RKO (cell line): ENCODE data around the gene OSTF1.

Source experiments
- DNase-seq: peaks from one replicate; pipeline ENCODE4 v3.0.0-alpha.2; 2016; ENCODE audit warnings: low spot score

The OSTF1 gene, protein sequence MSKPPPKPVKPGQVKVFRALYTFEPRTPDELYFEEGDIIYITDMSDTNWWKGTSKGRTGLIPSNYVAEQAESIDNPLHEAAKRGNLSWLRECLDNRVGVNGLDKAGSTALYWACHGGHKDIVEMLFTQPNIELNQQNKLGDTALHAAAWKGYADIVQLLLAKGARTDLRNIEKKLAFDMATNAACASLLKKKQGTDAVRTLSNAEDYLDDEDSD

DNA sequence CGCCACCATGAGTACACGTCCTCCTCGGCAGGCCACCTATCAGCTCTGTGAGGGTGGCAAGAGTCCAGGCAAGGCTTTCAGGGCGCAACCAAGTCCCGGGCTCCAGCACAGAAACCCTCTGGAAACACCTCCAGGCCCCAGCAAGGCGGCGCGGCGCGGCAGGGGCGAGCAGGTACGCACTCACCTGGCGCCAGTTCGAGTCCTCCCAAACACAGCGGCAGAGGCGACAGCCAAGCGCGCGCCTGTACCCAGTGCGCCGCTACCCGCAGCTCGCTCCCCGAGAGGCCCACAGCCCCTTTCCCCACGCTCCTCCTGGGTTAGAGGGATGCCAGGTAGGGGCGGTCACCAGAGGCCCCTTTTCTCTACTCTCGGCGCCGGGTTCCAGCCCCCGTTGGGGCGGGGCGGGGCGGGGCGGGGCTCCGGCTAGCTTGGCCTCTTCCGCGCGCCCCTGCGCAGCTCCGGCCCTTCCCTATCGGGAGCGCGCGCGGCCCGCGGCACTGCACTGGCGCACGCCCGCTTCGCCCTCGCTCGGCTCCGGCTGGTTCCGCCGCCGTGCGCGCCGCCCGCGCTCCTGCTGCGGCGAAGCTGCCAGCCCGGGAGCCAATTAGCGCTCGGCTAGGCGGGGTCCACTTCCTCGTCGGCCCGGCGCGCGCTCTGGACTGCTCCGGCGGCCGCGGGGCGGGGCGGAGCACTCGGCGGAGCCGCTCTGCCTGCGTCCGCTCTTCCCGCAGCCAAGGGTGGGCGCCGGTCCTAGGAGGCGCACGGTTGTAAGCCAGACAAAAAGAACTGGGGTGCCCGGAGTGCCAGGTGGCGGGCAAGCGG, at the start of gene OSTF1, which contains the start of gene NMRK1:
Gene OSTF1, plus strand, starts transcription at position 691 of the 822 bp plus-strand sequence. CDS start 179 bp downstream, outside the sequence.
Gene NMRK1, minus strand, starts transcription at position 332 of the 822 bp plus-strand sequence. CDS start 5,040 bp downstream, outside the sequence.
- peak; percentile 95 for DNase-seq

DNA sequence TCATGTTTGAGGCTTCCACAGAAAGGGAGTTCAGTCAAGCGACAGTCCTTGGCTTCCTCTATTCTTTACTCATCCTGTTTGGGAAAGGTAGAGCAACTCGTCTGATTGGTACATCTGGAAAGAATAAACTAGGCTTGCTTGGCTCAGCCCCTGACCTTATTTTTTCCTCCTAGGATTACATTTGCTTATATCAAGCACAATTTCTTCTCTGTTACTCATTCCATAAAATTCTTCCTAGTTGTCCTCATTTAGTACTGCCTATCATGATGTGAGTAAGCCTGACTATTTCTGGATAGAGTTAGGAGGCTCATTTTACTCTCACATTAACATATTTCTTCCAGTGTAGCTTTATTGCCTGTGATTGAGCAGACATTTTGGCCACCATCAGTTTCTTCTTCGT, 49.3 kb upstream of the OSTF1 start:
- peak; percentile 54 for DNase-seq

DNA sequence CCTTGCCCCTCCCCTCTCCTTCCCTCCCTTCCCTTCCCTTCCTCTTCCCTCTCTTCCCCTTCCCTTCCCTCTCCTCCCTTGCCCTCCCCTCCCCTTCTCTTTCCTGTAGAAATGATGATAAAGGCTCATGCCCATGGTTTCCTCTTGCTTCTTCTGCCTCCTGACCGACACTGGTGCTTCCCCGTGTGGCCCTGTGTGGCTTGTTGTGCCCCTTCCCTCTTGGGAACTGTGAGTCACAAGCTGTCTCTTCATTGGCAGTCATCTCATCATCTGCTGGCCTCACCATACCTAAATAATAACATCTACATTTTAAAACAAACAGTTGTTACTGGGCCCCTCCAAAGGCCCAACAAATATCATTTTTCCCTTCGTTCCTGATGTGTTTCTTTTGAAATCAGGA, 48.5 kb upstream of the OSTF1 start:
- DNase-seq, result no peak

DNA sequence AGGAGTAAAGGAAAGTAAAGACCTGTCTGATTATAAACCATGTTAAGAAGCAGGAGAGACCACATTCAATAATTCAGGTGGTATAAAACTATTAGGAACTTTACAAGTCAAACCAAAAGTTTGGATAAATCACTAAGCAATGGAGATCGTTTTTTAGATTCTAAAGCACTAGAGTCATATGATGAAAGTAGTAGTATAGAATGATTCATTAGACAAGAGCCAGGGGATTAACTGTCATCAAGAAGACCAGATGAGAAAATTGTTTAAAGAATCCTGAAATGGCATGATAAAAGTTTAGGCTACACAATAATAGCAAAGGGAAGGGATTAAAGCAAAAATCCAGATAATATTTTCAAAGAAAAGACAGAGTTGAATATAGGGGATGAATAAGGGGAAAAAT, 47.3 kb upstream of the OSTF1 start:
- DNase-seq, result no peak

DNA sequence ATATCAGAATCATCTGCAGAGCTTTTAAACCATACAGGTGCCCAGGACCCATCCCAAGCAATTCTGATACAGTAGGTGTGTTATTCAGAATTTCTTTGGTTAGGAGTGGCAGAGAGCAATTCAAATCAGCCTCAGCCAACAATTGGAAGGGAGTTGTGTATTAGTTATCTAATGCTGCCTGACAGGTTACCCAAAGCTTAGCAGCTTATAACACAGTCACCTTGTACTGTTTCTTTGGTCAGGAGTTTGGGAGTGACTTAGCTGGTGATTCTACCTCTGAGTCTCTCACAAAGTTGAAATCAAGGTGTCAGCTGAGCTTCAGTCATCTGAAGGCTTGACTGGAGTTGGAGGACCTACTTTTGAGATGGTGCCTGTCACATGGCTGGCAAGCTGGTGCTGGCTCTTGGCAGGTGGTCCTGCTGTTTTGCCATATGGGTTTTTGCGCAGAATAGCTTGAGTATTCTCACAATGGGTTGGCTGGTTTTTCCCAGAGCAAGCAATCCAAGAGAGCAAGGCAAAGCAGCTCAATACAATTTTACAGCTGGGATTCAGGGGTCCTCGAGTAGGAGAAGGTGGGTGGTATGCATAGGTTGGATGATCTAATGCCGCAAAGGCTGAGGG, 41.5 kb upstream of the OSTF1 start:
- no peak for DNase-seq

DNA sequence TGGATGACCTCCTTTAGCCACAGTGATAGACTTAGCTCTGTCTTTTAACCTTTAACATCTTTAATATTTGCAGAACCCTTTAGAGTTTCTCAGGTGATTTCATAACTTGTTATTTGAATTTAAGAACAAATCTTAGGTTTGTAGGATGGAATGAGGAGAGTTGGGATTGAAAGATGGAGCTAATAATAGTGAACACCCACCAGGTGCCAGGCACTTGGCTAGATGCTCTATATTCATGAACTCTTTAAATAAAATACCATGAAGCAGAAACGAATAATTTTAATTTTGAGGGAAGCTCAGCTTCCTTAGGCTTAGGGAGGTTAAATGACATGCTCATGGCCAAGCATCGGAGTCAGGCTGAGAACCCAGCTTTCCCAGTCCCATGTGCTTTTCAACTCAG, 40.8 kb upstream of the OSTF1 start:
- no peak for DNase-seq

DNA sequence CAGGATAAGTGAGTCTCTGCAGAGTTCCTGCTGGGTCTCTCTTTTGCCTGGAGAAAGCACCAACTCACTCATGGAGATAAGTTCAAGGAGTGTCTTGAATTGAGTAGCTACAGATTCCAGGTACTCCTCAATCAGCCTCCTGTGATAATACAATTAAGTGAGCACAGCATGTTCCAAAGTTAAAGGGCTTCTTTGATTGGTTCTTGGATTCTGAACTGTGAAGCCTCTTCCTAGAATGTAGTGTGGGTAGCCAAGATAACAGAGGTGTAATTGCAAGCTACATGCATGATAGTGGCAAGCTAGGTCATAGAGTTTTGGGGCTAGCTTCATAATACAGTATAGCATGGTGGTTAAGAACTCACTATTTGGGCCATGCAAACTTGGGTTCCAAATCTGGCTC, 37.0 kb upstream of the OSTF1 start:
- DNase-seq, result no peak

DNA sequence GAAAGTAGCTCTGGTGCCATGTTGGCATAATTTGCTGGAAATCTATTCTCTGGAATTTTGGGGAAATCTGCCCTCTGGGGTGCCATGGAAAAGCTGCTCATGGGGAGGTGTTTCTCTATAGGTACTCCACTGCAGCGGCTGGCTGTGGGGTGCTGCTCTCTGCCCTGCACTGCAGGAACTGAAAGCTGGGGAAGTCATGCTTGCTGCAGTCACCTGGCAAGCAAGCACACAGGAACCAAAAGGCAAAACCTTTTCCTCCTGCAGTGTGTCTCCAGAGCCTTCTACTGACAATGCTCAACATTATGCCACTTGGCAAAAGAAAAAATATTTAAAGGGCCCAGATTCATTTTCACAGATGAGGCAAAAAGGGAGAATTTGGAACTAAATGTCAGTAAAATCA, 34.4 kb upstream of the OSTF1 start:
- no peak for DNase-seq

DNA sequence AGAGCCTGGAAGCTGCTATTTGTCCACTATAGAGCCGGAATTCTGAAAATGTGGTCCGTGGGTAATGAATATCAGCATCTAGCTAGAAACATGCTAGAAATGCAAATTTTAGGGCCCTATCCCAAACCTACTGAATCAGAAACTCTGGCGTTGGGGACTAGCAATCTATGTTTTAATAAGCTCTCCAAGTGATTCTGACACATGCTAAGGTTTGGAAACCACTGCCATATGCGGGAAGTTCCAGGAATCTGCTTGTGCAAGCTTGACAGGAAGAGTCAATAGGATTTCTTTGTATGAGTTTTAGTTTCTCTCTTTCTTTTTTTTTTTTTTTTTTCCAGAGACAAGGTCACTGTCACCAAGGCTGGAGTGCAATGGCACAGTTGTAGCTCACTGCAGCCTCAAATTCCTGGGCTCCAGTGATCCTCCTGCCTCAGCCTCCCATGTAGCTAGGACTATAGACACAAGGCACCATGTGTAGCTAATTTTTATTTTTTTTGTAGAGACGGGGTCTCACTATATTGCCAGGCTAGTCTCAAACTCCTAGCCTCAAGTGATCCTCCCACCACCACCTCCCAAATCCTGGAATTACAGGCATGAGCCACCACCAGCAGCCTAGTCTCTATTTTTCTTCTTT, 33.8 kb upstream of the OSTF1 start:
- no peak for DNase-seq

DNA sequence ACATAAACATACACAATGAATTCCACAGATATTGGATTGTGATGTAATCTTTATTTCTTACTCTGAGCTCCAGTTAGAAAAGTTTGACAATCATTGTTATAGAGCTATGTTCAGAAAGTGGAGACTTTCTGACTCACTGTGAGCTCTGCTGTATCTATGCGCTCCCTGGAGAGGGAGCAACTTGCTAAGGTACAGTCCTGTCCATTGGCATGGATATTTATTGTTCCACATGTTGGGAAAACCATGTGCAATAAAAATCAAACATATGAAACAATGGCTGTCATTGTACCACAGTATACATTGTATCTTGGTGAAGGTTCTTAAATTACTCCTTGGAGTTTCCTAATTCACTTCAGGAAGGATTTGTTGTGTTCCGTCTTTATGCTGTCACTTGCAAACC, 27.1 kb upstream of the OSTF1 start:
- DNase-seq, result no peak

DNA sequence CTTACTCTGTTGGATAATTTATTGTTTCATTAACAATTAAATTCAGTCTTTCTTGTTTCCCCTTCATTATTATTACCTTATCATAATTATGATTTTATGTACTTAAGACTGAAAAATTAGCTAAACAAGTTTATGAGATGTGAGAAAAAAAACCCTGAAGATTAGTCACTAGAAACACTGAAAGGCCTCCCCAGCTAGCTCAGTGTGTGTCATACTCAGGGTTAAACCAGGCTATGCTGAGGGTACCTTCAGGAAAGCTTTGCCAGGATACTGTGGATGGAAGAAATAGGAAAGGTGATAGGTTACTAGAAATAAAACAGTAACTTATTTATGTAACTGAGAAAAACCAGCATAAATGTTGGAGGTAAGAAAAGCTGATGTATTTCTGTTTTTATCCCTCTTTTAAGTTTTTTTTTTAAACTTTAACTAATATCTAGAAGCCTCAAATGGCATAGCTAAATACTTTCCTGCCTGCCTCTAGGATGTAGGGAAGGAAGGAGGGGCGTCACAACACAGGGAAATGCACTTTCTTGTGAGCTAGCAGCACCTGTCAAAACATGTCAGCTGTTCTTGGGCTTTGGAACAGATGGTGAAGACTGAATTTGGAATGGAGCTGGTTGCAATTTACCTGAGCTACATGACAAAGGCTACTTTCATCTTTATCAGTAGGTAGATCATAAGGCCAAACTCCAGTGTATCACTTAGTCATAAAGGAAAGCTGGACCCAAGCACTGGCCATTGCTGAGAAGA, 24.6 kb upstream of the OSTF1 start:
- peak; percentile 48 for DNase-seq

DNA sequence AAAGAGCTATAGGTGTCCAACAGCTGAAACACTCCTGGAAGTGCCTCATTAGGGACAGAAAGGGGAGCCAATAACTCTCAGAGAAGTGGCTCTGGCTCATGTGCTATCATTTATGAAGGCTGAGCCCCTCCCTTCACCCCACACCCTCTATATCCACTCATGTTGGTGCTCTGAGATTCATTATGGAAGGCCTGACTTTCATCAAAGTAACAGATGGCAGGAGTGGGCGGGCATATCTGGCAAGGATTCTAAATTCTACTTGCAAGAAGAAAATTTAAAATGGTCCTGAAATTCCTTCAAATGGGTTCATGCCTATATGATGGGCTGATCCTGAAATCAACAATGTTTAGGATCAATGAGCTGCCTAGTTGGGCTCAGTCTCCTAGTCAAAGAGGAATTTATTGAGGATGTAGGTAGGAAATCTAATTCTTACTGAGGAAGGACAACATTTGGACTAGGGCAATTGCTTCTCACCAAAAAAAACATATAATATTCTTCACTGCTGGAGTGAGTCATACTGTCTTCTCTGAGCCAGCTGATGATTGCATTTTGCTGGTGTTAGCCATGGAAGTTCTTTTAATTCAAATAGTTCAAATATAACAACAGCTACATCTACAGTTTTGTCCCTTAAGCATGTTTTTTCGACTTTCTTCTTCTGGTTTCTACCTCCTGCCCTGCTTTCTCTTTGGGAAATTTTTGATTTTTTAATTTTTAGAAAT, 23.8 kb upstream of the OSTF1 start:
- DNase-seq, result peak; percentile 34

DNA sequence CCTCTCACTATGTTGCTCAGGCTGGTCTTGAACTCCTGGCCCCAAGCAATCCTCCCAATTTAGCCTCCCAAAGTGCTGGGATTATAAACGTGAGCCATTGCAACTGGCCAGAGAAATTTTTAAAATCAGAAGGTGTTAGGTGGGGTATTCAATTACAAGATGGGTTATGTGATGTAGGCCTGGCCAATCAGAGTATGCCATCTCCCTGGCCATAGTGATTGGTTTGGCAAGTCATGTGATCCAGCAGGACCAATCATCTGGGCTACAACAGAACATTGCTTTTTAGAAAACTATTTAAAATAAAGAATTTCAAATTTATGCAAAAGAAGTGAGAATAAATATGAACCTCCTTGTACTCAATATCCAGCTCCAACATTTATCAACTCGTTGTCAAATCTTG, 22.8 kb upstream of the OSTF1 start:
- no peak for DNase-seq

DNA sequence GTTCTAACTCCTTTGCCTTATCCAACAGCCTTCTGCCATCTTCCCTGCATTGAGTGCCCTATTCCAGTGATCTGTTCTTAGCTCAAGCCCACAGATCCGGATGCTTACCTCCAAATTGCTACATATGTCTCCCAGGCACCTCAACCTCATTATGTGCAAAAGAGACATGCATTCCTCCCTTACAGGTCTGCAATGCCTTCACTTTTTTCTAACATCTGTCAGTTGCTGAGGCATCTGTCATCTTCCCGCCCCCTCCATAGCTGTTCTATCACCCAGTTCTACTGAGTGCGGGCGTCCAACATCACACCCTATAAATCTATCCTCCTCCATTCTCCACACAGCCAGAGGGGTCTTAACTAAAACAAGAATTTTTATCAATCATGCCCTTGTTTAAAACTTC, 20.4 kb upstream of the OSTF1 start:
- DNase-seq, result no peak

DNA sequence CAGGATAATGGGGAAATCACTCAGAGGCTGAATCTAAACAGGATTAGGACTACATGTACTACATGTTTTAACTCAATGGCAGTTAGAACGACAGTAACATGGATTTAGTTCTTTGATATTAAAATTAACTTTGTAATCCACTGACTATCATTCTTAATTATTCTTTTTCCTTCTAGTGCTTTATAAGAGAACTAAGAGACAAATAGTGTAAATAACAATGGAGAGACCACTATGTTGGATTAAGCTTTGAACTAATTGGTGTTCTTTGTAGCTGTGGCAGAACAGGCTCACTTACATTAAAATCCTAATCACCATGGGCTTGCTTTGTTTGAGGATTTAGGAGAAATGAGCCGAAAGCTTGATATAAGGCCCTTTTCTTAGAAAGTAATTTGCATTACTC, 19.1 kb upstream of the OSTF1 start:
- no peak for DNase-seq

DNA sequence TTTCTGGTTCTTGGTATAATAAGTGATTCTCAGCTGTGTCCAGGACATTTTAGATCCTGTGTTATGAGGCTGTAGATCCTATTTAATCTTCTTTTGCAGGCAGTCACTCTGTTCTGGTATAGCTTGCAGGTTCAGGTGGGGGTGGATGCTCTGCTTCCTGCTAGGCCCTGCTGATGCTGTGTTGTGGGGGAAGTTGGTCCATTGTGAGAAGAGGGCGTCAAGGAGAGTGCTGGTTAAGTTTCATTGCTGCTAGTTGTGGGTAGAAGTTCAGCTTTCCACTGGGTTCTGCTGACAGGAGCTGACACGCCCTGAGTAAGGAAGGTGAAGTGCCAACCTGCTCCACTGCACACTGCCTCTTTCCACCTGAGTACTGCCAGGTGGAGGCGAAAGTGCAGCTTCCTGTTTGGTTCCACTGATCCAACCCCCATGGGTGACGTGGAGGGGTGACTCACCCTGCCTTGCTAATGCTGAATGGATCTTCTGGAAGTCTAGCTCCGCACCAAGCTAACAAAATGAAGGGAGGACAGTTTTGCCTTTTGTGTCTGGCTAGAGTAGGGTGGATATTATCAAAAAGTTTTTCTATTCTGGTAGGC, 16.7 kb upstream of the OSTF1 start:
- no peak for DNase-seq

DNA sequence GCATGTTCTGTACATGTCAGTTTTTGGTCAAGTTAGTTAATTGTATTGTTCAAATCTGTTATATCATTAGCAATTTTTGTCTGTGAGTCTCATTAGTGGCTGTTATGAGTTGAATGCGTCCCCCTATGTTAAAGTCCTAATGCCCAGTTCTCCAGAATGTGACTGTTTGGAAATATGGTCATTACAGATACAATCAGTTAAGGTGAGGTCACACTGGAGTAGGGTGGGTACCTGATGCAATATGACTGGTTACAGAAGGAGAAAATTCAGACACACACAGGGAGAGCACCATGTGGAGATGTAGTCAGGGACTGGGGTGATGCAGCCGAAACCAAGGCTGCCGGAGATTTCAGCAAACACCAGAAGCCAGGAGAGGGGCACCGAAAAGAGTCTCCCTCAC, 15.4 kb upstream of the OSTF1 start:
- no peak for DNase-seq

DNA sequence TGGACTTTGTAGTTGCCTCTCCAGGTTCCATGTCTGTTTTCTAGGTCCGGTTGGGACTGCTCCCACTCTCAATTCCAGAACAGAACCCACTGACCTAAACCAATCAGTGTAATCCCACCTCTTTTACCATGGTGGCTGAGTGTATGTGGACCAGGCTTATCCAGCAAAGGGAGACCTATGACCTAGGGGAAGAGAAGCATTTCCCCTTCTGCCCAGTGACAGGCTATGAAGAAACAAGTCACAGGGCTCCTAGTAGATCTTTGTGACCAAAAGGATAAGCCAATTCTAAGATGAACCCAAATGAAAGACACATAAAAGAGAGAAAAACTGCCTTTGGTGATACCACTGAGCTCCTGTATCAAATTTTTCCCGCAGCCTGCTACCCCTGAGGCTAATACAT, 6.7 kb upstream of the OSTF1 start:
- no peak for DNase-seq

DNA sequence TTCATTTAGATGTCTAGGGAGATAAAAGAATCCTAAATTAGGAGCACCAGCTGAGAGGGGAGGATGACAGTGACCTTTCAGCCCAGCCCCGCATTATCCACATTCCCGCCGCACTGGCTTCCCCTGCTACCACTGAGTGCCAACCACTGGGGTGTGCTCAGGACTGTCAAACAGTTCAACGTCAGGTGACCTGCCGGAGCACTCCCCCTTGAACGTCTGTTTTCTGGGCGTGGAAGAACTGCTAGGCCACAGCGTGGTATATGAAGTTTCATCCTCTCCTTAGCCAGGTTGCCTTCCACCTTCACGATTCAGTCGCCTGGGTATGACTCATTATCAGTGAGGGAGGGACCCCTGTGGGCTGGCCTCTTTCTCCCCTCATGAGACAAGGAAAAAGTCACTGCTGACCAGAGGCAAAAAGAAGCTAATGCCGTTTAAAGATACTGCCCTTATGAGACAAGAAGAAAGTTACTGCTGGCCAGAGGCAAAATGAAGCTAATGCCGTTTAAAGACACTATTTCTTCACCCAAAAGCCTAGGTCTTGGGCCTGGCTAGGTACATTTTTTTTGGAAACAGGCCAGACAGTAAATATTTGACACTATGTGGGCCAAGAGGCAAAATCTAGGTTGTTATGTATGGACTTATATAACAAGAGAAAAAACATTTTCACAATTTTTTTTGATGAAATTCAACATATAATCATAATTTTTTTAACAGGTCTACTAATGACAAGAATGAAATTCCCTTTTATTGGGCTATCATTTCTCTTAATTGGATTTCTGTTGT, 4.9 kb upstream of the OSTF1 start:
- no peak for DNase-seq

DNA sequence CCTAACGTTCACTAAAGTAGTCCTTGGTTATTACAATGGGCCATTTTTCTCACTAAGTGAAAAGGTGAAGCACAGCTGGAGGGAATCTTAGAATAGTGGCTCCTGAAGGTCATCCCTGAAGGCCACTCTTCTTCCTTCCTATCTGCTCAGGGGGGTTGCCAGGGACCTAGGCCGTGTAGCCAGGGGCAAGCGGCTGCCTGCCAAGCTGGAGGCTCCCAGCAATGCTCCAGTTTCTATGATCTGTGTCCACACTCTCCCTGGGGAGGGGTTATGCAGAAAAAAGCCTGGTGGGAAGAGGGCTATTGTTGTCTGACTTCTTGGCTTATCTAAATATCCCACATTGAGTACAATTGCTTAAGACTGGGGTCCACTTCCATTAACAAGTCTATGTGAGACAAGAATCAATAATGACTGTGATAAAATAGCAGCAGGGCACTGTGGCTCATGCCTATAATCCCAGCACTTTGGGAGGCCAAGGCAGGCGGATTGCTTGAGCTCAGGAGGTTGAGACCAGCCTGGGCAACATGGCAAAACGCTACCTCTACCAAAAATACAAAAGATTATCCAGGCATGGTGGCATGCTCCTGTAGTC, 4.1 kb upstream of the OSTF1 start:
- no peak for DNase-seq
